MM.1S (cell line): ENCODE data around the gene TUBA1A.

Experiments used
- DNase-seq: peaks from one replicate; pipeline ENCODE4 v3.0.0-alpha.2; 2015
- H2AFZ ChIP-seq: fragments of 300-600 bp; sonication (generic); 2 replicates; pipeline ENCODE4 v1.6.0; 2016; ENCODE audit warnings: antibody characterized with exemption, low read length
- H3F3A ChIP-seq: fragments of 300-600 bp; sonication (generic); 2 replicates; pipeline ENCODE4 v1.6.1; 2016; ENCODE audit warnings: mild to moderate bottlenecking, antibody characterized with exemption, low read length, moderate library complexity, mixed read lengths; ENCODE audit not compliant: insufficient read depth
- H3K27ac ChIP-seq: fragments of 300-600 bp; sonication (generic); 2 replicates; pipeline ENCODE4 v1.5.1; 2016; ENCODE audit warnings: mild to moderate bottlenecking, low read length
- H3K27me3 ChIP-seq: fragments of 300-600 bp; sonication (generic); replicated peaks from 2 replicates; pipeline ENCODE4 v1.6.0; 2016; ENCODE audit warnings: low read length; ENCODE audit not compliant: insufficient read depth
- H3K36me3 ChIP-seq: fragments of 300-600 bp; sonication (generic); replicated peaks from 2 replicates; pipeline ENCODE4 v1.6.1; 2016; ENCODE audit warnings: mild to moderate bottlenecking, low read length, mixed read lengths; ENCODE audit not compliant: insufficient read depth
- H3K4me1 ChIP-seq: fragments of 300-600 bp; sonication (generic); 2 replicates; pipeline ENCODE4 v1.6.1; 2016; ENCODE audit warnings: low read length, mixed read lengths
- H3K4me2 ChIP-seq: fragments of 300-600 bp; sonication (generic); 2 replicates; pipeline ENCODE4 v1.6.0; 2016; ENCODE audit warnings: low read depth, low read length
- H3K4me3 ChIP-seq: fragments of 300-600 bp; sonication (generic); 2 replicates; pipeline ENCODE4 v1.5.1; 2016; ENCODE audit warnings: low read length, mixed read lengths
- H3K79me2 ChIP-seq: fragments of 300-600 bp; sonication (generic); 2 replicates; pipeline ENCODE4 v1.6.1; 2016; ENCODE audit warnings: mixed run types, low read length, mixed read lengths
- H3K9ac ChIP-seq: fragments of 300-600 bp; sonication (generic); 2 replicates; pipeline ENCODE4 v1.6.1; 2016; ENCODE audit warnings: low read length, mixed read lengths
- H3K9me2 ChIP-seq: fragments of 300-600 bp; sonication (generic); replicated peaks from 2 replicates; pipeline ENCODE4 v1.6.1; 2016; ENCODE audit warnings: mild to moderate bottlenecking, low read length, mixed read lengths; ENCODE audit not compliant: insufficient read depth
- H3K9me3 ChIP-seq: fragments of 300-600 bp; sonication (generic); replicated peaks from 2 replicates; pipeline ENCODE4 v1.6.1; 2016; ENCODE audit warnings: mild to moderate bottlenecking, low read length, mixed read lengths; ENCODE audit not compliant: insufficient read depth
- H4K20me1 ChIP-seq: fragments of 300-600 bp; sonication (generic); 2 replicates; pipeline ENCODE4 v1.6.1; 2016; ENCODE audit warnings: mild to moderate bottlenecking, low read length, moderate library complexity, mixed read lengths; ENCODE audit not compliant: insufficient read depth
- EZH2 ChIP-seq: fragments of 300-600 bp; sonication (generic); optimal IDR thresholded peaks from 2 replicates; pipeline ENCODE3; 2017; ENCODE audit warnings: low read depth, mild to moderate bottlenecking, antibody characterized with exemption, low read length, mixed read lengths
- EZH2phosphoT487 ChIP-seq: fragments of 300-600 bp; sonication (generic); IDR thresholded peaks from 2 replicates; pipeline ENCODE4 v1.6.1; 2018; ENCODE audit warnings: antibody characterized with exemption, low read length
- TF ChIP-seq, protein P1 (sequence below): fragments of 300-600 bp; sonication (generic); IDR thresholded peaks from 2 replicates; pipeline ENCODE4 v1.5.1; 2016; ENCODE audit warnings: antibody characterized with exemption, low read length, mixed read lengths

Gene TUBA1A

DNA sequence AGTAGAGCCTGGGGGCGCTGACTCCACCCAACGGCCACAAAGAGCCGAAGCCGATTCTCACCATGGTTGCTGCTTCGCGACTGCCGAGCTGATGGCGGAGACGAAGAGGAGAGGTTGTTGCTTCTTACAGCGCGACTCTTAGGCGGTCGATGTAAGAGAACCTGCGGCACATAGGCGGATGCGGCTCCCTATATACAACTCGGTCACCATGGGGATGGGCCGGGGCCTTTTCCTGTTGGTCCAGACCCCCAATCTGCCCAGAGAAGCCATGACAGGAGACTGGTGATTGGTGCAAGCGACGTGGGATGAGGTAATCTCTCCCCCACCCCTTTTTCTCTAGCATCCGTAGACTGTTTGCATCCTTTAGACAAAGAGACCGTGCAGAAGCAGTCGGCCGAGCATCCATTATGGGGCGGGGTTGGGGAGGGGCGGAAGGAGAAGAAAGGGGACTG lies at the start of gene TUBA1A:
Gene TUBA1A, minus strand, starts transcription at position 165 of the 452 bp plus-strand sequence. Its CDS starts 101 bp downstream, at position 64.
- Histone ChIP-seq H3K4me1 (peaks cover 5% of the 10 kb centered on the region), H3K9ac (peak within 1 kb of the TSS; percentile 68), H3F3A (peaks cover 13% of the 10 kb centered on the region), H3K9me3 (no peaks in the 10 kb centered on the region), H2AFZ (peak within 1 kb of the TSS; percentile 99), H4K20me1 (no peaks in the 10 kb centered on the region), H3K4me3 (peak within 1 kb of the TSS; percentile 98), H3K36me3 (no peaks in the 10 kb centered on the region), H3K27me3 (0 out of 2 replicates have a peak, but pooled peaks cover 9% of the 10 kb centered on the region), H3K4me2 (peak within 1 kb of the TSS; percentile 72), H3K27ac (peak within 1 kb of the TSS; percentile 60; the same call in 1 of the 2 replicates), H3K79me2 (no peaks in the 10 kb centered on the region), H3K9me2 (no peaks in the 10 kb centered on the region)
- TF ChIP-seq, protein P1, sequence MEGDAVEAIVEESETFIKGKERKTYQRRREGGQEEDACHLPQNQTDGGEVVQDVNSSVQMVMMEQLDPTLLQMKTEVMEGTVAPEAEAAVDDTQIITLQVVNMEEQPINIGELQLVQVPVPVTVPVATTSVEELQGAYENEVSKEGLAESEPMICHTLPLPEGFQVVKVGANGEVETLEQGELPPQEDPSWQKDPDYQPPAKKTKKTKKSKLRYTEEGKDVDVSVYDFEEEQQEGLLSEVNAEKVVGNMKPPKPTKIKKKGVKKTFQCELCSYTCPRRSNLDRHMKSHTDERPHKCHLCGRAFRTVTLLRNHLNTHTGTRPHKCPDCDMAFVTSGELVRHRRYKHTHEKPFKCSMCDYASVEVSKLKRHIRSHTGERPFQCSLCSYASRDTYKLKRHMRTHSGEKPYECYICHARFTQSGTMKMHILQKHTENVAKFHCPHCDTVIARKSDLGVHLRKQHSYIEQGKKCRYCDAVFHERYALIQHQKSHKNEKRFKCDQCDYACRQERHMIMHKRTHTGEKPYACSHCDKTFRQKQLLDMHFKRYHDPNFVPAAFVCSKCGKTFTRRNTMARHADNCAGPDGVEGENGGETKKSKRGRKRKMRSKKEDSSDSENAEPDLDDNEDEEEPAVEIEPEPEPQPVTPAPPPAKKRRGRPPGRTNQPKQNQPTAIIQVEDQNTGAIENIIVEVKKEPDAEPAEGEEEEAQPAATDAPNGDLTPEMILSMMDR, result no peak
- TF ChIP-seq EZH2phosphoT487 (no peak), EZH2 (no peak)
- peak; percentile 78 for DNase-seq

DNA sequence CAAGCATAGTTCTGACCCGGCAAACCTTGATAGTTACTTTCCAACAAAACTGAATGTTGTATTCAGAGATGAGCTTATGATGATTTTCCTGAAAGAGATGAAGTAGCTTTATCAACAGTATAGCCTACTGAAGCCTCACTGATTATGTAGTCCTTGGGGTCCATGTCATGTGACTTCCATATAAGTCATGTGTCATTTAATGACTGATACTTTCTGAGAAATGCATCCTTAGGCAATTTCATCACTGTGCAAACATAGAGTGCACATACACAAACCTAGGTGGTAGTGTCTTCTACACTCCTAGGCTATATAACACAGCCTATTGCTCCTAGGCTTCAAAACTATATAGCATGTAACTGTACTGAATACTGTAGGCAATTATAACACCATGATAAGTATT lies 47.5 kb upstream of the TUBA1A start:
- no peak overlapping the region for H3K4me3 ChIP-seq
- H3K36me3 ChIP-seq, result no peaks in the 10 kb centered on the region
- no peaks in the 10 kb centered on the region for H3K9me2 ChIP-seq
- no peak overlapping the region for H3K9ac ChIP-seq
- no peaks in the 10 kb centered on the region for H4K20me1 ChIP-seq
- peaks cover 9% of the 10 kb centered on the region; the same call in 1 of the 2 replicates for H3F3A ChIP-seq
- no peaks in the 10 kb centered on the region for H3K27me3 ChIP-seq
- H2AFZ ChIP-seq, result no peak overlapping the region
- no peak overlapping the region for H3K27ac ChIP-seq
- H3K4me2 ChIP-seq, result no peak overlapping the region
- H3K4me1 ChIP-seq, result peaks cover 5% of the 10 kb centered on the region; the same call in 1 of the 2 replicates
- TF ChIP-seq EZH2phosphoT487 (no peak), EZH2 (no peak)
- no peaks in the 10 kb centered on the region for H3K9me3 ChIP-seq
- H3K79me2 ChIP-seq, result no peaks in the 10 kb centered on the region
- DNase-seq, result no peak

DNA sequence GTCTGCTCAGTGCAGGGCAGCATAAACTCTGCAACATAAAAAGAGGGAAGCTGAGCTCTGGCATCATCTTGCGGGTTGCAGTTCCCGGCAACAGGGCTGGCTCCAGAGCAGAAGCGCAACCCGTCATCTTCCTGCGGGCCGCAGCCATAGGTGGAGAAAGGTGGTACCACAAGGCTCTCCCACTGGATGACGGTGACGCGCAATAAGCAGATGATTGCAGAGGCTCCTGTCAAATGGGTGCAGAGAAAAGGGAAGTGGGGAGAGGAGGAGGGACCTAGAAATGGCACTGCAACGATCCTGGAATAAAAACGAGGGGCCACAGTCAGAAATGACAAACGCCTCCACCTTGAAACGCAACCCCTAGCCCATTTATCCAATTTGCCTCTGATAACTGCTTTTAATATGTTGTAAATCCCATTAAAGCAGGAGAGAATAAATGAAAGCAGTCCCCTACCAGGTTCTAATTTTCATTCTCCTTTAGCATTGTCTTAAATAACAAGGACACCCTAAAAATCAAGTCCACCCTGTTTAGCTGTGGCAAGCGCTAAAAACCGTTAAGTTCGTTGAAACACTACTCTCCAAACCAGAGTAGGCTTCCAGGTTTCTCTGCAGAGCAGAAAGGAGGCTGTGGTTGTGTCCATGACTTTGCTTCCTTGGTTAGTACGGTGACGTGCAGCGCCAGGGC lies 45.1 kb upstream of the TUBA1A start:
- Histone ChIP-seq H3K4me3 (peak overlapping the region; percentile 66), H3K9ac (peak overlapping the region; percentile 63), H3K36me3 (no peaks in the 10 kb centered on the region), H3K4me2 (peak overlapping the region; percentile 99), H2AFZ (peak overlapping the region; percentile 90), H3K9me3 (no peaks in the 10 kb centered on the region), H3K79me2 (no peaks in the 10 kb centered on the region), H4K20me1 (no peaks in the 10 kb centered on the region), H3F3A (peaks cover 9% of the 10 kb centered on the region; the same call in 1 of the 2 replicates), H3K27me3 (no peaks in the 10 kb centered on the region), H3K4me1 (peaks cover 5% of the 10 kb centered on the region; the same call in 1 of the 2 replicates), H3K9me2 (no peaks in the 10 kb centered on the region), H3K27ac (peak overlapping the region; percentile 62; the same call in 1 of the 2 replicates)
- DNase-seq, result no peak
- TF ChIP-seq EZH2phosphoT487, result no peak
- TF ChIP-seq, protein P1, result no peak
- TF ChIP-seq EZH2, result no peak
